MM.1S (cell line): ENCODE data around the gene PRR18.

ENCODE experiments used
- CTCF ChIP-seq: fragments of 300-600 bp; sonication (generic); IDR thresholded peaks from 2 replicates; pipeline ENCODE4 v1.5.1; 2016; ENCODE audit warnings: antibody characterized with exemption, low read length, mixed read lengths
- EZH2 ChIP-seq: fragments of 300-600 bp; sonication (generic); optimal IDR thresholded peaks from 2 replicates; pipeline ENCODE3; 2017; ENCODE audit warnings: low read depth, mild to moderate bottlenecking, antibody characterized with exemption, low read length, mixed read lengths

GRCh38 chr6:166305562-166306117 lies 2.6 kb downstream of the PRR18 start:
- no peak for TF ChIP-seq CTCF
- TF ChIP-seq EZH2 = no peak
